Measurements from ENCODE around the gene BRPF3.

The BRPF3 gene

GRCh38 chr6:36252005-36252404 is 55.5 kb downstream of the BRPF3 start:
- Histone ChIP-seq H3K4me3 (no peak overlapping the region), H3K27ac (no peak overlapping the region)

- H3K27ac ChIP-seq, result no peak overlapping the region
- no peak overlapping the region for H3K4me3 ChIP-seq
Measured at GRCh38 chr6:36263390-36264000, 67.0 kb downstream of the BRPF3 start.

- H3K27ac ChIP-seq, result no peak overlapping the region
Measured at GRCh38 chr6:36265744-36266143, 69.2 kb downstream of the BRPF3 start.

GRCh38 chr6:36266913-36267644 is 70.5 kb downstream of the BRPF3 start:
- H3K27ac ChIP-seq, result peak overlapping the region in 9 of 21 experiments; percentile 8 to 65 (median 48)
- no peak overlapping the region for H3K4me3 ChIP-seq

More at GRCh38 chr6:36265744-36266143, 69.2 kb downstream of the BRPF3 start:
- no peak overlapping the region for H3K4me3 ChIP-seq

GRCh38 chr6:36267731-36268477 is 71.4 kb downstream of the BRPF3 start:
- H3K4me3 ChIP-seq, result no peak overlapping the region

GRCh38 chr6:36268478-36269275 is 72.1 kb downstream of the BRPF3 start:
- peak overlapping the region in 16 of 21 experiments; percentile 20 to 85 (median 76) for H3K27ac ChIP-seq

More at GRCh38 chr6:36267731-36268477, 71.4 kb downstream of the BRPF3 start:
- H3K27ac ChIP-seq, result peak overlapping the region in 10 of 21 experiments; percentile 8 to 85 (median 64)

GRCh38 chr6:36269834-36270705 is 73.5 kb downstream of the BRPF3 start, which contains the start of gene PNPLA1:
Gene PNPLA1 (plus strand): TSS chr6:36270060. CDS start chr6:36270460, 400 bp downstream.
- Histone ChIP-seq H3K27ac (peak within 1 kb of the TSS in 20 of 21 experiments; percentile 8 to 85 (median 76)), H3K4me3 (peak within 1 kb of the TSS in 6 of 7 experiments; percentile 8 to 27 (median 18))

More at GRCh38 chr6:36268478-36269275, 72.1 kb downstream of the BRPF3 start:
- H3K4me3 ChIP-seq, result no peak overlapping the region

GRCh38 chr6:36272234-36272633 is 75.7 kb downstream of the BRPF3 start:
- Histone ChIP-seq H3K4me3 (no peak overlapping the region), H3K27ac (no peak overlapping the region)

GRCh38 chr6:36273067-36273466 is 76.5 kb downstream of the BRPF3 start:
- H3K4me3 ChIP-seq, result no peak overlapping the region

GRCh38 chr6:36273802-36274514 is 77.4 kb downstream of the BRPF3 start:
- H3K27ac ChIP-seq, result no peak overlapping the region
- no peak overlapping the region for H3K4me3 ChIP-seq

More at GRCh38 chr6:36273067-36273466, 76.5 kb downstream of the BRPF3 start:
- no peak overlapping the region for H3K27ac ChIP-seq

GRCh38 chr6:36276581-36277536 is 80.3 kb downstream of the BRPF3 start:
- no peak overlapping the region for H3K27ac ChIP-seq
- no peak overlapping the region for H3K4me3 ChIP-seq

GRCh38 chr6:36277946-36278470 is 81.5 kb downstream of the BRPF3 start:
- H3K27ac ChIP-seq, result no peak overlapping the region

GRCh38 chr6:36280467-36280866 is 83.9 kb downstream of the BRPF3 start:
- H3K4me3 ChIP-seq, result no peak overlapping the region
- H3K27ac ChIP-seq, result no peak overlapping the region

More at GRCh38 chr6:36277946-36278470, 81.5 kb downstream of the BRPF3 start:
- H3K4me3 ChIP-seq, result no peak overlapping the region

- H3K27ac ChIP-seq, result no peak overlapping the region
- H3K4me3 ChIP-seq, result no peak overlapping the region
Measured at GRCh38 chr6:36280983-36281382, 84.4 kb downstream of the BRPF3 start.
